NCI-H1930 (cell line): ENCODE results near the gene CTNNA3.
A peak's percentile ranks its signal among the peaks of the same experiment; 100 is the strongest.

Experiments
- DNase-seq, 2 experiments: peaks; one replicate each; lab custom pipeline; 2025; lab: John Stamatoyannopoulos, UW

Gene CTNNA3

GRCh38 chr10:67327626-67328535 is 368.1 kb downstream of the CTNNA3 start:
- no peak for DNase-seq

- no peak for DNase-seq
These were observed 376.0 kb downstream of the CTNNA3 start for GRCh38 chr10:67319976-67320375.

DNA sequence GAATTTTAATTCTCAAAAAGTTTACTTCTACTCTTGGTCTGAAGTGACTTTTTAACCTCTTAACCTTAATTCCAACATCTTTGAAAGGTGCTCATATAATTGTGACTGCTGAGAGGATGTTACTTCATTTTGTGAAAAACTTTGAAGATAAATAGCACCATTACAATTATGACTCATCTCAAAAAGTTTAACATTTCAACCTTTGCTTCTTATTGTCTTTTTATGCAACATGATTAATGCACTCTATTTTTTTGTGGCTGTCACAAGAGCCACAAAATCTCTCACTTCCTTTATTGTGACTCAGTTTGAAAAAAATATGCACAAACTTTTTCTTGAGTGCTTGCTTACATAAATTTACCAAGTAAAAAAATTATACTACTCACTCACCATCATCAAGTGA is 387.1 kb downstream of the CTNNA3 start:
- DNase-seq = no peak

GRCh38 chr10:67306588-67307205 is 389.3 kb downstream of the CTNNA3 start:
- DNase-seq = no peak

GRCh38 chr10:67302701-67303100 is 393.3 kb downstream of the CTNNA3 start:
- no peak for DNase-seq

DNA sequence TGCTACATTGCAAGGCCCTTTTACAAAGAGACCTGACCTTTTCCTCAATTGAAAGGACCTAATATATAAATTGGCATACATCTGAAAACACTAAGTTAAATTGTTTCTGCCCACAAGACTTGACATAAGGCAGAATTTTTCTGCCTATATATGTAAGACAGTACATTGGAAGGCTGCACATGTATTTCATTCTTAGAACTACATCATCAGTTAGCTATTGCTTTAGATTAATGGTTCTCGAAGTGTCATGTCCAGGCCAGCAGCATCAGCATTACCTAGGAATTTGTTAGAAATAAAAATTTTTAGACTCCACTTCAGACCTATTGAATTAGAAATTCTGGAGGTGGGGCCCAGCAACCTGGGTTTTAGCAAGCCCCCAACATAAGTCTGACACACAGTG is 396.2 kb downstream of the CTNNA3 start:
- no peak for DNase-seq

DNA sequence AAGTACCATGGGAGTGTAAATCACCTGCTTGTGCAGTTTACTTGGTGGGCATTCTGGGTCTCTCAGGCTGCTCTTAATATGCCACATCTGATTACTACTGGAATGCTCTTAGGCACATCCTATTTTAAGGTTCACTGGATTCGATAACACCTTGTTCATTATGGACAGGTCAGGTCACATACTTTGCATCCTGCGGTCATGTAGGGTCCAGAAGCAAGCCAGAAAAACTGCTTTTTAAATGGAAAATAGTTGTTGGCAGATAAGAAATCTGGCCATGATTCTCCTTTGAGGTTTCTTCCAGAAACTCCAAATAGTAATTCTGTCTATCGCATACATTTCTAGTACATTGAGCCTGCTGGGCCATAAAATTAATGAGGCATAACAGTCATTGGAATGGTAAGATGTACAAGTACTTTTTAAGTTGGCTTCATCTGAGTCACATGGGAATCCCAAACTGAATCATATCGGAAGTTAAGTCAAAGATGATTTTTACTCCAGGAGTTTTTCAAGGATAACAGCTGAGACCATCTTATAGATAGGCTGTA is 398.3 kb downstream of the CTNNA3 start:
- DNase-seq = no peak

- DNase-seq = no peak
These were observed 399.1 kb downstream of the CTNNA3 start for GRCh38 chr10:67296926-67297325.

DNA sequence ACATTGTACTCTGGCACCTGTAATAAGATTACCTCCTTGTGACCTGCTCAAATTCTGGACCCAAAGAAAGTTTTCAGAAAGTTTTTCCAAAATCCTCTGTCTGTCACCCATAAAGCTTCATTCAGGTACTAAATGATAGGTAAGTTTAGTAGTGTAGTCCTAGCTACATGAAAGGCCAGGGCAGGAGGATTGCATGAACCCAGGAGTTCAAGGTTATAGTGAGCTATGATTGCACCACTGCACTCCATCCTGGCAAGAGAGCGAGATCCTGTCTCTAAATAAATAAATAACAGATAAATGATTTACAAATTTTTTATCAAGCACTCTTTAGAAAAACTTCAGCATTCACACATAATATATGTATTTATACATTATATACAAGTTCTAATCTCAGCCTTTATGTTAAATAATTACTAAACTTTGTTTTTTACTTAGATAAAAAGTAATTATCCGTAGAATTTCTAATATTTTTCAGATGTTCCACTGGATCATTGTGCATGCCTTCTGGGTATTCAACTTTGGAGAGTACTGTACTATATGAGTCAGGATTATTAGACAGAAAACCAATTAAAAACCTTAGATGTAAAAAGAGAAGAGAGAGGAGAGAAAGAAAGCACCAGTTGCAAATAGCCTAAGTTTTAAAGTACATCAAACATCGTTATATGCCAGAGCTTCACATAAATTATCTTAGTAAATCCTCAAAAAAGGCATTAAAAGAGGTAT is 407.1 kb downstream of the CTNNA3 start:
- no peak for DNase-seq

- DNase-seq = no peak
These were observed 411.4 kb downstream of the CTNNA3 start for GRCh38 chr10:67284589-67284988.

GRCh38 chr10:67282871-67283270 is 413.1 kb downstream of the CTNNA3 start:
- DNase-seq = no peak

DNA sequence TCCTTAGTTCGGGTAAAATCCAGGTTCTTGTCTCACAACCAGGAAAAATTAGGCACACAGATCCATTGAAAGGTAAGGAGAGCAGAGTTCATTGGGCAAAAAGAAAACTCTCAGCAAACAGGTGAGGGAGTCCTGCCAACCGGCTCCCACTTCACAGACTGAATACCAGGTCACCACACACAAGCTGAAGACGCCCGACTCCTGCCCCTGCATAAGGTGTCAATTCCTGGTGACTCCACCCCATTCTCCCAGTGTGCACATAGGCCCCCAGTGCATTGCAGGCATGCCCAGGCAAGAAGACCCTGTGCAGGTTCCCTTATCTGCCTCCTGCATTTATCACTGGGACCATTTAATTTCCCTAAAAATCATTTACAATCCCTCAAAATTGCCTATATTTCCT is 415.6 kb downstream of the CTNNA3 start:
- no peak for DNase-seq

DNA sequence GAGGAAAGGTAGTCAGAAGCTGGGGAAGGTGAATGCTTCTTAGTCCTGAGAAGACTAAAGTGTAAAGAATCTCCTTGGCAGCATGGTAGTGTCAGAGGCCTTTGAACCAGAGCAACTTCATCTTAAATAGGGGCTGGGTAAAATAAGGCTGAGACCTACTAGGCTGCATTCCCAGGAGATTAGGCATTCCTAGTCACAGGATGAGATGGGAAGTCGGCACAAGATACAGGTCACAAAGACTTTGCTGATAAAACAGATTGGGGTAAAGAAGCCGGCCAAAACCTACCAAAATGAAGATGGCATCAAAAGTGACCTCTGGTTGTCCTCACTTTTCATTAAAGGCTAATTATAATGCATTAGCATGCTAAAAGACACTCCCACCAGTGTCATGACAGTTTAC is 418.6 kb downstream of the CTNNA3 start:
- no peak for DNase-seq

DNA sequence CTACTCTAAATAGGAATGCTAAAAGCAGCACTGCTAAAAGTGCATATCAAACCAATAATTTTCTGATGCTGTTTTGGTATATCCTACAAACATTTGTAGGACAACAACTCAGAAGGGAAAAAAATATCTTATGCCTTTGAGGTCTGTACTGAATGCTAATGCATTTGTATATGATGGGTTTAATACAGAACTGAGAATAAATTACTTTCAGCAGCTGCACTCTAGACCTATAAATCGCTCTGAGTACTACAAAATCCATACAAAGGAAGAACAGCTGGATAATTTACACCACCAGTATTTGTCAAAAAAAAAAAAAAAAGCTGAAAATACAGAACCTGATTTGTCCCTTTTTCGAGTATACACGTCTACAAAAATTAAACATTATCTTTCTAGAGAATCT is 426.2 kb downstream of the CTNNA3 start:
- DNase-seq = no peak

DNA sequence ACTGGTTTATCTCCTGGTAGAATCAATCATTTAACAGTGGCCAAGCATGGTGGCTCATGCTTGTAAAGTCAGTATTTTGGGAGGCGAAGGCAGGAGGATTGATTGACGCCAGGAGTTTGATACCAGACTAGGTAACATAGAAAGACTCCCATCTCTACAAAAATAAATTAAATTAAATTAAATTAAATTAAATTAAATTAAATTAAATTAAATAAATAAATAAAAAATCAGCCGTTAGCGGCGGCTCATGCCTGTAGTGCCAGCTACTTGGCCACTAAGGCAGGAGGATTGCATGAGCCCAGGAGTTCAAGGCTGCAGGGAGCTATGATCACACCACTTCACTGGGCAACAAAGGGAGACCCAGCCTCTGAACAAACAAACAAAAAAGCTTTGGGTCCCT is 427.8 kb downstream of the CTNNA3 start:
- no peak for DNase-seq

- no peak for DNase-seq
These were observed 433.3 kb downstream of the CTNNA3 start for GRCh38 chr10:67262675-67263074.

GRCh38 chr10:67261300-67261797 is 434.6 kb downstream of the CTNNA3 start:
- DNase-seq = no peak

DNA sequence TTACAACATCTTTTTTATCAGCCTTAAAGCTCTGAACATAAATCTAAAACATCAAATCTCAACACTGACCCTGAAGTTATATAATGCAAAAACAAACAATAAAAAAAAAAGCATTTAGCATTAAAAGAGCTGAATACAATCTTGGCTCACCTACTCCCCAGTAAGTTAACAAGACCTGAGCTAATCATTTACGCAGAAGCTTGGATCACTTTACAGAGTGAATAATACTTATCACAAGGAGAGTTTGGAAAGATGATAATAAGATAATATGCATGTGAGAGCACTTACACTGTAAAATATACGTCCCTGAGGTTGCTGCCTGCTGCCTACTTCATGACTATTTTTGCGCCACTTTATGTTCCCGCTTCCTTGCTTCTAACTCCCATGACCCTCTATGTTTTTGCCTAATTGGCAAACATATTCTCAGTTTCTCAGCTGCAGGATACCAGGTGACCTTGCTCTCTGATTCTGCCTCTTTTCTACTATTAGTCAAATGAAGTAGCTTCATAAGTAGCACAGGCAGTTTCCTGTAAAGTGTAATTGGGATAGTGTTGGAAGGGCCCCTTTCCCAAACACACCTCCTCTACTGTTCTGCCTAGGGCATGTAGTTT is 436.6 kb downstream of the CTNNA3 start:
- DNase-seq = no peak

GRCh38 chr10:67257427-67258144 is 438.4 kb downstream of the CTNNA3 start:
- DNase-seq = peak in 1 of 2 experiments; percentile 5

DNA sequence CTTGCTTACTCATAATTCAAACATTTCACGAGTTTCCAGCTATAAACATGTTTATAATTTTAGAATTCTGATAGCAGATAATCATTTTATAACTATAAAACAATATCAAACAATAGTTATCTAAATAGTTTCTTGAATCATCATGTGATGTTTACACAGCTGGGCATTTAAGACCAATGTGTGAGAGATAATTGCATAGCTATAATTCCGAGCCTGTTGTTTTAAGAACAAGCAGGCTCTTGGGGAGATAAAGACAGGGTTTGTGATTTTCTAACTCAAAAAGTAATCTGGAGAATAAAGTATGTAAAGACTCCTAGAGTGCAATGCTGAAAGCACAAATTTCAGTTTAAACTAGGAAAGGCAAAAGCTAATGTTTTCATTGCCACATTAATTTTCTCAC is 439.0 kb downstream of the CTNNA3 start:
- DNase-seq = peak; percentile 21 to 55

DNA sequence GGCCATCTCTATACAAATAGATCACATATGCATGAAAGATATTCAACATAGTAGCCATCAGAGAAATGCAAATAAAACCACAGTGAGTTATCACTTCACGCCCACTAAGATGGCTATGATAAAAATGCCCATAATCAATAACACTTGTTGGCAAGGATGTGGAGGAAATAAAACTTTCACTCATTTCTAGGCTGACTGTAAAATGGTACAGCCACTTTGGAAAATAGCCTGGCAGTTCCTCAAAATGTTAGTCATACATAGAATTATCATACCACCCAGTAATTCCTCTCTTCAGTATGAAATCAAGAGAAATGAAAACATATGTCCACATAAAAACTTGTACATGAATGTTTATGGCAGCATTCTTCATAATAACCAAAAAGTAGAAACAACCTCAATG is 445.3 kb downstream of the CTNNA3 start:
- no peak for DNase-seq
